Coronary artery (tissue), 2 donors: ENCODE measurements around the gene UCKL1.

ENCODE experiments used
- DNase-seq: peaks from one replicate; pipeline ENCODE4 v3.0.0-alpha.2; 2017; ENCODE audit warnings: low spot score
- H3K27ac ChIP-seq, 2 donors: fragments of 200-600 bp; sonication (generic); one replicate each; pipeline ENCODE4 v1.5.1; 2016 to 2019
- H3K4me3 ChIP-seq: fragments of 200-600 bp; sonication (generic); 2 replicates; pipeline ENCODE4 v1.5.1; 2016; ENCODE audit warnings: mild to moderate bottlenecking, moderate library complexity
- CTCF ChIP-seq: fragments of 200-600 bp; sonication (generic); IDR thresholded peaks from one replicate; pipeline ENCODE4 v1.5.1; 2019; ENCODE audit warnings: antibody characterized with exemption

Gene UCKL1

GRCh38 chr20:63951398-63952209, 4.6 kb downstream of the UCKL1 start:
- no peak for DNase-seq
- Histone ChIP-seq H3K4me3 (peak overlapping the region; percentile 51), H3K27ac (peak overlapping the region; percentile 63 to 93)
- no peak for TF ChIP-seq CTCF

GRCh38 chr20:63950701-63951397, 5.4 kb downstream of the UCKL1 start:
- Histone ChIP-seq H3K4me3 (peak overlapping the region; percentile 51), H3K27ac (peak overlapping the region; percentile 63 to 93)
- no peak for TF ChIP-seq CTCF
- no peak for DNase-seq

GRCh38 chr20:63947638-63948456, 8.4 kb downstream of the UCKL1 start:
- TF ChIP-seq CTCF = no peak
- no peak for DNase-seq
- H3K4me3 ChIP-seq = peak overlapping the region; percentile 72
- H3K27ac ChIP-seq = peak overlapping the region; percentile 64 to 93

GRCh38 chr20:63946986-63947637, 9.1 kb downstream of the UCKL1 start:
- DNase-seq = no peak
- TF ChIP-seq CTCF = no peak
- H3K27ac ChIP-seq = no peak overlapping the region
- no peak overlapping the region for H3K4me3 ChIP-seq

GRCh38 chr20:63945921-63946920, 10.0 kb downstream of the UCKL1 start:
- TF ChIP-seq CTCF = no peak
- H3K27ac ChIP-seq = no peak overlapping the region
- no peak overlapping the region for H3K4me3 ChIP-seq
- no peak for DNase-seq
